HG02970 (cell line): ENCODE results near the gene TMEM72.
"Not testable (repeated sequence)": the region's sequence is repeated elsewhere in the genome, so short reads cannot be mapped to it uniquely, and the experiment has no call there.

Source experiments
- ATAC-seq: cut with Tn5 transposase; IDR thresholded peaks from one replicate; pipeline ENCODE4 v1.9.1; 2021; ENCODE audit warnings: mild to moderate bottlenecking, moderate library complexity, moderate number of reproducible peaks; ENCODE audit not compliant: unreplicated experiment, low FRiP score

The TMEM72 gene

GRCh38 chr10:44911081-44911540 is at the start of gene TMEM72:
Gene TMEM72 (plus strand): TSS chr10:44911337. CDS start chr10:44911513, 176 bp downstream.
- ATAC-seq: no peak

- ATAC-seq: no peak
Measured at GRCh38 chr10:44862006-44862751, 49.0 kb upstream of the TMEM72 start.

GRCh38 chr10:44862924-44863323 is 48.2 kb upstream of the TMEM72 start:
- ATAC-seq: no peak

- no peak for ATAC-seq
Measured at GRCh38 chr10:44863344-44864047, 47.6 kb upstream of the TMEM72 start.

- no peak for ATAC-seq
Measured at GRCh38 chr10:44864051-44864450, 47.1 kb upstream of the TMEM72 start.

- peak; percentile 85 for ATAC-seq
Measured at GRCh38 chr10:44864637-44865288, 46.4 kb upstream of the TMEM72 start.

- ATAC-seq: no peak
Measured at GRCh38 chr10:44865289-44865671, 45.9 kb upstream of the TMEM72 start.

GRCh38 chr10:44866367-44866766 is 44.8 kb upstream of the TMEM72 start:
- not testable (repeated sequence) for ATAC-seq

- ATAC-seq: no peak
Measured at GRCh38 chr10:44870031-44870430, 41.1 kb upstream of the TMEM72 start.

GRCh38 chr10:44873160-44873559 is 38.0 kb upstream of the TMEM72 start:
- ATAC-seq: no peak

- ATAC-seq: no peak
Measured at GRCh38 chr10:44874166-44874565, 37.0 kb upstream of the TMEM72 start.

- ATAC-seq: peak; percentile 65
Measured at GRCh38 chr10:44878706-44879530, 32.2 kb upstream of the TMEM72 start.

GRCh38 chr10:44879531-44879899 is 31.6 kb upstream of the TMEM72 start:
- no peak for ATAC-seq

GRCh38 chr10:44880090-44880715 is 30.9 kb upstream of the TMEM72 start:
- ATAC-seq: no peak

GRCh38 chr10:44881649-44882048 is 29.5 kb upstream of the TMEM72 start:
- ATAC-seq: no peak

- no peak for ATAC-seq
Measured at GRCh38 chr10:44882166-44882720, 28.9 kb upstream of the TMEM72 start.

- no peak for ATAC-seq
Measured at GRCh38 chr10:44883593-44884331, 27.4 kb upstream of the TMEM72 start.

GRCh38 chr10:44885710-44886109 is 25.4 kb upstream of the TMEM72 start:
- no peak for ATAC-seq

GRCh38 chr10:44886966-44887365 is 24.2 kb upstream of the TMEM72 start:
- no peak for ATAC-seq
